Astrocyte of the spinal cord (primary cell): ENCODE results near the gene LRRC7.

ENCODE experiments used
- DNase-seq: peaks from one replicate; pipeline ENCODE4 v3.0.0; 2011; ENCODE audit warnings: low read depth, low spot score
- H3K4me3 ChIP-seq: 2 replicates; pipeline ENCODE4 v1.5.1; 2011; ENCODE audit warnings: low read depth, mild to moderate bottlenecking, low read length, moderate library complexity
- in situ Hi-C: cut with HindIII; loops from 2 replicates; pipeline ENCODE4 v1.10.0; 2017; ENCODE audit warnings: low sequenced_read_pairs
- TF ChIP-seq, protein P1 (sequence below): IDR thresholded peaks from 2 replicates; pipeline ENCODE4 v1.5.1; 2012; ENCODE audit warnings: low read depth, mild to moderate bottlenecking, low read length, inconsistent platforms

LRRC7 gene

DNA sequence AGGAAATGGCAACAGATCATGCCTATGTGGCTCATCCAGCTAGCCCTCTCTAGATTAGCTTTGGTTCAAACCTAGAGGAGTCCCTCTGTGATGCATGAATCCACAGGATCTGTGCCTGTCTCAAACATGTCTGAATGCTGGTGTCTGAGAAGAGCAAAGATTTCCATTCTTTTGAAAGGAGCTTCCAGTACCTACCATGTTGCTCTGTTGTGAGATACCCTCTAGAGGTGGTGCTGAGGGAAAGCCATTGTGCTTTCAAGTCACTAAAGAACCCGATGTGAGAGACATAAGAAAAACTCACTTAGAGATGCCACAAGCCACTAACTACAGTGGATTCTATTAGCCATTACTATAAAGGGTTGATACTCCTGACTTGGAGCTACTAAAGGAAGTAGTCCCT lies 534.1 kb downstream of the LRRC7 start:
- H3K4me3 ChIP-seq = no peak overlapping the region
- no peak for DNase-seq
- in situ Hi-C loops = no loop called here
- TF ChIP-seq, protein P1, sequence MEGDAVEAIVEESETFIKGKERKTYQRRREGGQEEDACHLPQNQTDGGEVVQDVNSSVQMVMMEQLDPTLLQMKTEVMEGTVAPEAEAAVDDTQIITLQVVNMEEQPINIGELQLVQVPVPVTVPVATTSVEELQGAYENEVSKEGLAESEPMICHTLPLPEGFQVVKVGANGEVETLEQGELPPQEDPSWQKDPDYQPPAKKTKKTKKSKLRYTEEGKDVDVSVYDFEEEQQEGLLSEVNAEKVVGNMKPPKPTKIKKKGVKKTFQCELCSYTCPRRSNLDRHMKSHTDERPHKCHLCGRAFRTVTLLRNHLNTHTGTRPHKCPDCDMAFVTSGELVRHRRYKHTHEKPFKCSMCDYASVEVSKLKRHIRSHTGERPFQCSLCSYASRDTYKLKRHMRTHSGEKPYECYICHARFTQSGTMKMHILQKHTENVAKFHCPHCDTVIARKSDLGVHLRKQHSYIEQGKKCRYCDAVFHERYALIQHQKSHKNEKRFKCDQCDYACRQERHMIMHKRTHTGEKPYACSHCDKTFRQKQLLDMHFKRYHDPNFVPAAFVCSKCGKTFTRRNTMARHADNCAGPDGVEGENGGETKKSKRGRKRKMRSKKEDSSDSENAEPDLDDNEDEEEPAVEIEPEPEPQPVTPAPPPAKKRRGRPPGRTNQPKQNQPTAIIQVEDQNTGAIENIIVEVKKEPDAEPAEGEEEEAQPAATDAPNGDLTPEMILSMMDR = no peak

DNA sequence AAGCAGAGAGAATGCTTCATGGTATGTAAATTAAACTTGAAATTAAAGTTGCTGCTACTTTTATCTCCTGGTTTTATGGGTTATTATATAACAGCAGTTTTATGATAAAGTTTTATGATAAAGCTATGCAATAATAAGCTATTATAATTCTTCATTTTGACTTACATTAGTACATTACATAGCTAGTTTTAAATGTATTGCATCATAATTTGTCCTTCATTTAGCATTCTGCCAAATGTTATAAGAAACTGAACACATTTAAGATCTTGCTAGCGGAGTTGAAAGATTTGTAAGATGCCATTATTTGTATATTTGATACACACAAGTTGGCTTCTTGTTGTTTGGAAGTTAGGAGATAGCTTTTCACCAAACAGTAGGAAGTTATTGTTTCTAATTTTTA lies 536.0 kb downstream of the LRRC7 start:
- H3K4me3 ChIP-seq = no peak overlapping the region
- in situ Hi-C loops = no loop called here
- no peak for DNase-seq
- TF ChIP-seq, protein P1 = no peak

DNA sequence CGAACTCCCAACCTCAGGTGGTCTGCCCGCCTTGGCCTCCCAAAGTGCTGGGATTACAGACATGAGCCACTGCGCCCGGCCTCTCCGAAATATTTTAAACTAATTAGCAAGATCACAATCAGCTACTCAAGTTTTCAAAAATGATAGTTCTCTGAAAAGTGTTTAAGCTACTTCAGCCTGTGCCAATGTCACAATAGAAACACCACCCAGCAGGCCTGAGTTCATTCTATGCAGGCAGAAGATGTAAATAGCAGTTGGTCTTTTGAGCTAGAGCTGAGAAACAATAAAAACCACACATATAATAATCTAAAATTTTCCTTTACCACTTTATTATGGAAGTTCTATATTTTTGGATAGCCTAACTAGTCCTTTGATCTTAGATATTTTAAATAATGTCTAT lies 541.5 kb downstream of the LRRC7 start:
- no peak for DNase-seq
- TF ChIP-seq, protein P1 = no peak
- no peak overlapping the region for H3K4me3 ChIP-seq
- in situ Hi-C loops = no loop called here

DNA sequence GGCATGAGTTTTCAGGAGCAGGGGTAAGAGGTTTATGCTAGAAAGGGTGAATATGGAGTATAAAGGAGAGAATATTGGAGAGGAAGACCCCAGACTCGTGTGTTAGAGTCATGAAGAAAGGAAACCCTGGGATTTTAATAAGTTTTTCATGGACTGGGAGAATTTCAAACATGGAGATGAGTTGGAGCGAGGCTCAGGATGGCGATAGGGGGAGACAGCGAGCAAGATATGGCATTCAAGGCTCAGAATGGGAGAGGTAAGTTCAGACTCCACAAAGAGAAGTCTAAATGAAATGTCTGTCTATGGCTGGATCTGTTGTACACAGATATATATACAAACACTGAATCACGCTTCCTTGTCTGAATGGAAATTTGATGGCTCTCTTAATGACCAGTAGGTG lies 545.1 kb downstream of the LRRC7 start:
- no peak for DNase-seq
- TF ChIP-seq, protein P1 = peak; percentile 13
- in situ Hi-C loops = no loop called here
- no peak overlapping the region for H3K4me3 ChIP-seq

- H3K4me3 ChIP-seq = no peak overlapping the region
- in situ Hi-C loops = no loop called here
- TF ChIP-seq, protein P1 = no peak
- no peak for DNase-seq
Measured at GRCh38 chr1:70115315-70115714, 547.6 kb downstream of the LRRC7 start.

DNA sequence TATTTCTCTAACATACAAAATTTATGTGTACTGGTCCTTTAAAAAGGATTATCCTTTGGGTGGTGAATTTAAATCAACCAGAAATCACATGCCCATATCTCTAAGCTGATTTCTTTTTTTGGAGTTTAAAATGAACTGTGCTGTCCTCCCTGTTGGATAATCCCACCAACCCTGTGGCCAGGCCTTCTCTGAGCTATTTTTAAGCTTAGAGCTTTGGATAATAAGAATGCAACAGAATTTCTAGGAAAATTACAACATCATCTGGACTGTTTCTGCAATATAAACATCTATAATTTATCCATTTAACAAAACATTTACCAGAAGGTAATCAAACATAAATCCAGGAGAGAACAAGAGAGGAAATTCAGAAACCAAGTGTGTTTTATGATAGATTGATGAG lies 549.3 kb downstream of the LRRC7 start:
- in situ Hi-C loops = no loop called here
- no peak for DNase-seq
- TF ChIP-seq, protein P1 = no peak
- H3K4me3 ChIP-seq = no peak overlapping the region

DNA sequence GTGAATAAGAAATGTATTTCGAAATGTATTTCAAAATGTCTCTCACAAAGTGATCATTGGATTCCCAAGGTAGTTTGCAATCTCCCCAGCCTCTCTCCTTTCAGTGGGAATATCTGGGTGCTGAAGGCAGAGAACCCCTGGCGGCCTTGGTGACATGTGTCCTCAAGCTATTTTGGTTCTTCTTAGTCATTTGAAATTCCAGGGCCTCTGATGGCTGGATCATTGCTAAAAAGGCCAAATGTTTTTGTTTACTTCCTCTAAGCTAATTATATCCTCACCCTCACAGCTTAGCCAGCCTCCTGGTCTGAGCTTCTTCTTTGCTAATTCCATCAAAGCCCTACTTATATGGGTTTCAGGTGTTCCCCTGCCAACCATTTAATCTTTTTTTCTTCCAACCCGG lies 566.4 kb downstream of the LRRC7 start:
- in situ Hi-C loops = no loop called here
- no peak for DNase-seq
- TF ChIP-seq, protein P1 = no peak
- H3K4me3 ChIP-seq = no peak overlapping the region
